Parathyroid adenoma (tissue), 2 donors: ENCODE data around the gene MEPE.

Experiments used
- H2AFZ ChIP-seq: fragments of 300-600 bp; sonication (generic); one replicate; pipeline ENCODE4 v1.7.0; 2017; ENCODE audit warnings: antibody characterized with exemption, mild to moderate bottlenecking
- H3K27ac ChIP-seq: fragments of 300-600 bp; sonication (generic); one replicate; pipeline ENCODE4 v1.7.0; 2017
- H3K27me3 ChIP-seq: fragments of 300-600 bp; sonication (generic); one replicate; pipeline ENCODE4 v1.7.0; 2017; ENCODE audit warnings: low read length; ENCODE audit not compliant: control insufficient read depth, insufficient read depth
- H3K36me3 ChIP-seq: fragments of 300-600 bp; sonication (generic); one replicate; pipeline ENCODE4 v1.7.0; 2017; ENCODE audit warnings: low read length; ENCODE audit not compliant: control insufficient read depth, insufficient read depth
- H3K4me1 ChIP-seq: fragments of 300-600 bp; sonication (generic); one replicate; pipeline ENCODE4 v1.7.0; 2017; ENCODE audit warnings: control low read depth
- H3K4me2 ChIP-seq: fragments of 300-600 bp; sonication (generic); one replicate; pipeline ENCODE4 v1.7.0; 2017; ENCODE audit warnings: low read length
- H3K4me3 ChIP-seq: fragments of 300-600 bp; sonication (generic); one replicate; pipeline ENCODE4 v1.7.0; 2017; ENCODE audit warnings: low read depth, low read length
- H3K79me2 ChIP-seq: fragments of 300-600 bp; sonication (generic); one replicate; pipeline ENCODE4 v1.7.0; 2017; ENCODE audit warnings: control low read depth
- H3K9ac ChIP-seq: fragments of 300-600 bp; sonication (generic); one replicate; pipeline ENCODE4 v1.7.0; 2017; ENCODE audit warnings: mild to moderate bottlenecking
- H3K9me3 ChIP-seq: fragments of 300-600 bp; sonication (generic); one replicate; pipeline ENCODE4 v1.7.0; 2017; ENCODE audit warnings: low read length; ENCODE audit not compliant: control insufficient read depth
- TF ChIP-seq, protein P1 (sequence below): fragments of 300-600 bp; sonication (generic); IDR thresholded peaks from one replicate; pipeline ENCODE4 v1.7.0; 2017; ENCODE audit warnings: antibody characterized with exemption, mild to moderate bottlenecking
- donor health status: primary hyperparathyroidism.

MEPE gene

DNA sequence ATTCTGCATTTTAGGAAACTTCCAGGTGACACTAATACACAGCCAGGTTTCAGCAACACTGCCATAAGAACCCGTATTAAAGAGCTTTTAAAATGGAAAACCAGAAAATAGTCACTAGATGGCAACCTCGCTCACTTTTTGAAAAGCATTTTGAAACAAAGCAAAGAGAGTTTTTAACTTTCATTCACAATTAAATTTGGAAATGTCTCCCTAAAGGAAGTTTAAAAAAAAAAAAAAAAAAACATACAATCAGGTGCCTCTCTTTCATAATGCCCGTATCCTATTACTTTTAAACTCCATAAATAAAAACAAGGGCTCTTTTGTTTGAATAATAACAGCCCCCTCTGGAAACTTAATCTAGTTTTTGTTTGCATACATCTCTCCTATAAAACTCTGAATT is 20.3 kb downstream of the MEPE start:
- Histone ChIP-seq H3K4me2 (no peak overlapping the region), H3K9me3 (no peaks in the 10 kb centered on the region), H3K27me3 (no peaks in the 10 kb centered on the region), H2AFZ (no peak overlapping the region), H3K79me2 (no peaks in the 10 kb centered on the region), H3K27ac (no peak overlapping the region), H3K36me3 (no peaks in the 10 kb centered on the region), H3K4me3 (no peak overlapping the region), H3K9ac (no peak overlapping the region), H3K4me1 (no peaks in the 10 kb centered on the region)
- TF ChIP-seq, protein P1, sequence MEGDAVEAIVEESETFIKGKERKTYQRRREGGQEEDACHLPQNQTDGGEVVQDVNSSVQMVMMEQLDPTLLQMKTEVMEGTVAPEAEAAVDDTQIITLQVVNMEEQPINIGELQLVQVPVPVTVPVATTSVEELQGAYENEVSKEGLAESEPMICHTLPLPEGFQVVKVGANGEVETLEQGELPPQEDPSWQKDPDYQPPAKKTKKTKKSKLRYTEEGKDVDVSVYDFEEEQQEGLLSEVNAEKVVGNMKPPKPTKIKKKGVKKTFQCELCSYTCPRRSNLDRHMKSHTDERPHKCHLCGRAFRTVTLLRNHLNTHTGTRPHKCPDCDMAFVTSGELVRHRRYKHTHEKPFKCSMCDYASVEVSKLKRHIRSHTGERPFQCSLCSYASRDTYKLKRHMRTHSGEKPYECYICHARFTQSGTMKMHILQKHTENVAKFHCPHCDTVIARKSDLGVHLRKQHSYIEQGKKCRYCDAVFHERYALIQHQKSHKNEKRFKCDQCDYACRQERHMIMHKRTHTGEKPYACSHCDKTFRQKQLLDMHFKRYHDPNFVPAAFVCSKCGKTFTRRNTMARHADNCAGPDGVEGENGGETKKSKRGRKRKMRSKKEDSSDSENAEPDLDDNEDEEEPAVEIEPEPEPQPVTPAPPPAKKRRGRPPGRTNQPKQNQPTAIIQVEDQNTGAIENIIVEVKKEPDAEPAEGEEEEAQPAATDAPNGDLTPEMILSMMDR: peak; percentile 19

GRCh38 chr4:87853891-87854290 is 21.1 kb downstream of the MEPE start:
- no peak overlapping the region for H3K27ac ChIP-seq
- no peak overlapping the region for H3K4me3 ChIP-seq
- H3K27me3 ChIP-seq: no peaks in the 10 kb centered on the region
- H3K79me2 ChIP-seq: no peaks in the 10 kb centered on the region
- H2AFZ ChIP-seq: no peak overlapping the region
- no peaks in the 10 kb centered on the region for H3K36me3 ChIP-seq
- no peak overlapping the region for H3K4me2 ChIP-seq
- TF ChIP-seq, protein P1: no peak
- no peaks in the 10 kb centered on the region for H3K9me3 ChIP-seq
- H3K9ac ChIP-seq: no peak overlapping the region
- H3K4me1 ChIP-seq: no peaks in the 10 kb centered on the region

GRCh38 chr4:87855559-87855958 is 22.8 kb downstream of the MEPE start:
- Histone ChIP-seq H3K27me3 (no peaks in the 10 kb centered on the region), H3K4me3 (no peak overlapping the region), H3K4me2 (no peak overlapping the region), H3K79me2 (no peaks in the 10 kb centered on the region), H3K9ac (no peak overlapping the region), H3K36me3 (no peaks in the 10 kb centered on the region), H3K4me1 (no peaks in the 10 kb centered on the region), H3K27ac (no peak overlapping the region), H3K9me3 (no peaks in the 10 kb centered on the region), H2AFZ (no peak overlapping the region)
- TF ChIP-seq, protein P1: no peak

GRCh38 chr4:87856816-87857215 is 24.0 kb downstream of the MEPE start:
- H3K9ac ChIP-seq: no peak overlapping the region
- TF ChIP-seq, protein P1: no peak
- no peaks in the 10 kb centered on the region for H3K36me3 ChIP-seq
- no peak overlapping the region for H3K4me2 ChIP-seq
- no peaks in the 10 kb centered on the region for H3K4me1 ChIP-seq
- no peak overlapping the region for H2AFZ ChIP-seq
- H3K9me3 ChIP-seq: no peaks in the 10 kb centered on the region
- no peaks in the 10 kb centered on the region for H3K27me3 ChIP-seq
- H3K79me2 ChIP-seq: no peaks in the 10 kb centered on the region
- no peak overlapping the region for H3K4me3 ChIP-seq
- no peak overlapping the region for H3K27ac ChIP-seq

- TF ChIP-seq, protein P1: no peak
- H3K4me3 ChIP-seq: no peak overlapping the region
- H3K79me2 ChIP-seq: no peaks in the 10 kb centered on the region
- no peak overlapping the region for H3K27ac ChIP-seq
- no peaks in the 10 kb centered on the region for H3K9me3 ChIP-seq
- no peak overlapping the region for H3K4me2 ChIP-seq
- H2AFZ ChIP-seq: no peak overlapping the region
- H3K27me3 ChIP-seq: no peaks in the 10 kb centered on the region
- no peaks in the 10 kb centered on the region for H3K36me3 ChIP-seq
- H3K4me1 ChIP-seq: no peaks in the 10 kb centered on the region
- no peak overlapping the region for H3K9ac ChIP-seq
Observed at GRCh38 chr4:87857789-87858188, 25.0 kb downstream of the MEPE start.
